BJ (cell line): ENCODE measurements around the gene TUT4. TPM values are rescaled to one million over a fixed set of nuclear protein-coding genes. Genes with fewer than 3 reads are reported as not detected.

ENCODE experiments used
- CTCF ChIA-PET: fragments of 350-600 bp; formaldehyde crosslinking; extraction: SDS; loops from one replicate; lab custom pipeline; 2021; ENCODE audit warnings: antibody characterized with exemption, inconsistent platforms; lab: Yijun Ruan, JAX
- POLR2A ChIA-PET: fragments of 300-600 bp; sonication (Branson Sonifier 250); formaldehyde crosslinking; extraction: SDS; loops from one replicate; lab custom pipeline; 2021; ENCODE audit warnings: antibody characterized with exemption; lab: Charles Lee
- DNase-seq: peaks from one replicate; pipeline ENCODE4 v3.0.0-alpha.2; 2011; ENCODE audit warnings: low read depth
- H3K27me3 ChIP-seq: 2 replicates; pipeline ENCODE4 v1.6.0; 2011; ENCODE audit warnings: low read length; ENCODE audit not compliant: control insufficient read depth, insufficient read depth
- H3K36me3 ChIP-seq: 2 replicates; pipeline ENCODE4 v1.5.1; 2011; ENCODE audit warnings: low read length; ENCODE audit not compliant: control insufficient read depth, insufficient read depth
- H3K4me3 ChIP-seq: 2 replicates; pipeline ENCODE4 v1.5.1; 2011; ENCODE audit warnings: low read depth, mild to moderate bottlenecking, control low read depth, low read length
- CTCF ChIP-seq: IDR thresholded peaks from 2 replicates; pipeline ENCODE4 v1.5.1; 2011; ENCODE audit warnings: low read depth, mild to moderate bottlenecking, control low read depth, inconsistent platforms, low read length, moderate library complexity; ENCODE audit not compliant: insufficient read depth
- polyA plus RNA-seq: library from polyadenylated mRNA; depleted of rRNA; stranded (reverse); fragments of >200 nt; gene quantifications from 2 replicates; pipeline ENCODE4 v1.2.3, GENCODE V29; 2011

TUT4 gene
- polyA plus RNA-seq, 1 experiment: 27.9 TPM

- Histone ChIP-seq H3K36me3 (peaks cover 3% of the 10 kb centered on the region), H3K4me3 (no peak overlapping the region), H3K27me3 (no peaks in the 10 kb centered on the region)
- ChIA-PET POLR2A (no interaction called here), CTCF (no interaction called here)
- no peak for DNase-seq
- TF ChIP-seq CTCF: no peak
These were observed 108.4 kb downstream of the TUT4 start for GRCh38 chr1:52444463-52444862.

- ChIA-PET CTCF (no interaction called here), POLR2A (interaction anchor here (0.5 kb wide), 1 partner anchor 95 kb away, joined by 5 read pairs; no protein-coding TSS in a partner anchor)
- TF ChIP-seq CTCF: no peak
- Histone ChIP-seq H3K36me3 (peaks cover 4% of the 10 kb centered on the region), H3K27me3 (no peaks in the 10 kb centered on the region), H3K4me3 (no peak overlapping the region)
- no peak for DNase-seq
These were observed 112.9 kb downstream of the TUT4 start for GRCh38 chr1:52439976-52440375.

GRCh38 chr1:52436817-52437216 is 116.1 kb downstream of the TUT4 start:
- no peak for DNase-seq

GRCh38 chr1:52435650-52436049 is 117.2 kb downstream of the TUT4 start:
- ChIA-PET POLR2A (no interaction called here), CTCF (no interaction called here)
- H3K27me3 ChIP-seq: no peaks in the 10 kb centered on the region
- no peak overlapping the region for H3K4me3 ChIP-seq
- DNase-seq: no peak
- no peak for TF ChIP-seq CTCF
- H3K36me3 ChIP-seq: peaks cover 13% of the 10 kb centered on the region

More at GRCh38 chr1:52436817-52437216, 116.1 kb downstream of the TUT4 start:
- H3K4me3 ChIP-seq: no peak overlapping the region
- POLR2A ChIA-PET: no interaction called here
- no peak for TF ChIP-seq CTCF
- CTCF ChIA-PET: no interaction called here
- no peaks in the 10 kb centered on the region for H3K27me3 ChIP-seq
- peaks cover 8% of the 10 kb centered on the region for H3K36me3 ChIP-seq

GRCh38 chr1:52435211-52435610 is 117.7 kb downstream of the TUT4 start:
- CTCF ChIA-PET: no interaction called here
- H3K36me3 ChIP-seq: peaks cover 12% of the 10 kb centered on the region
- H3K4me3 ChIP-seq: no peak overlapping the region
- DNase-seq: no peak
- TF ChIP-seq CTCF: no peak
- POLR2A ChIA-PET: no interaction called here
- no peaks in the 10 kb centered on the region for H3K27me3 ChIP-seq
